HG02642 (cell line): Measurements from ENCODE around the gene CYFIP2.
"Not testable (repeated sequence)": the region's sequence is repeated elsewhere in the genome, so short reads cannot be mapped to it uniquely, and the experiment has no call there.

Experiments
- ATAC-seq: cut with Tn5 transposase; IDR thresholded peaks from one replicate; pipeline ENCODE4 v1.9.1; 2021; ENCODE audit warnings: mild to moderate bottlenecking; ENCODE audit not compliant: unreplicated experiment, poor library complexity

CYFIP2 gene

GRCh38 chr5:157265714-157266285 lies at the start of gene CYFIP2:
Gene CYFIP2 (plus strand): TSS chr5:157266123. CDS start chr5:157285362, 19,239 bp downstream.
- ATAC-seq = peak; percentile 89

GRCh38 chr5:157216391-157217142 lies 49.4 kb upstream of the CYFIP2 start:
- no peak for ATAC-seq

- ATAC-seq = no peak
Observed at GRCh38 chr5:157217289-157218024, 48.5 kb upstream of the CYFIP2 start.

GRCh38 chr5:157219491-157220271 lies 46.2 kb upstream of the CYFIP2 start:
- ATAC-seq = peak; percentile 69

- ATAC-seq = no peak
Observed at GRCh38 chr5:157221959-157222358, 44.0 kb upstream of the CYFIP2 start.

- ATAC-seq = no peak
Observed at GRCh38 chr5:157222506-157223230, 43.3 kb upstream of the CYFIP2 start.

GRCh38 chr5:157225469-157226422 lies 40.2 kb upstream of the CYFIP2 start:
- no peak for ATAC-seq

- ATAC-seq = no peak
Observed at GRCh38 chr5:157230610-157231009, 35.3 kb upstream of the CYFIP2 start.

- ATAC-seq = no peak
Observed at GRCh38 chr5:157232706-157233105, 33.2 kb upstream of the CYFIP2 start.

GRCh38 chr5:157233515-157233914 lies 32.4 kb upstream of the CYFIP2 start:
- ATAC-seq = no peak

GRCh38 chr5:157236423-157236822 lies 29.5 kb upstream of the CYFIP2 start:
- ATAC-seq = no peak

GRCh38 chr5:157241483-157241882 lies 24.4 kb upstream of the CYFIP2 start:
- ATAC-seq = no peak

- ATAC-seq = not testable (repeated sequence)
Observed at GRCh38 chr5:157244704-157245103, 21.2 kb upstream of the CYFIP2 start.

GRCh38 chr5:157245476-157245875 lies 20.4 kb upstream of the CYFIP2 start:
- ATAC-seq = no peak

- ATAC-seq = no peak
Observed at GRCh38 chr5:157245886-157246285, 20.0 kb upstream of the CYFIP2 start.

GRCh38 chr5:157247267-157247666 lies 18.7 kb upstream of the CYFIP2 start:
- no peak for ATAC-seq

GRCh38 chr5:157248821-157249470 lies 17.0 kb upstream of the CYFIP2 start:
- ATAC-seq = no peak

- ATAC-seq = peak; percentile 92
Observed at GRCh38 chr5:157252711-157253465, 13.0 kb upstream of the CYFIP2 start.
